H1 (cell line): ENCODE results near the gene GBA2.

Experiments
- EGR1 ChIP-seq: IDR thresholded peaks from 2 replicates; pipeline ENCODE4 v1.6.1; 2011; ENCODE audit warnings: low read depth, low read length, borderline replicate concordance
- EP300 ChIP-seq, 2 experiments: IDR thresholded peaks; 1 replicate in 1 of 2; 2 replicates in 1 of 2; pipeline ENCODE4 v1.6.1; 2011 to 2012; ENCODE audit warnings: low read depth in 2 of 2, low read length in 2 of 2, mild to moderate bottlenecking in 2 of 2, borderline replicate concordance in 1 of 2, inconsistent platforms in 1 of 2, moderate library complexity in 1 of 2
- JUN ChIP-seq: IDR thresholded peaks from 2 replicates; pipeline ENCODE4 v1.6.1; 2011; ENCODE audit warnings: low read depth, mild to moderate bottlenecking, improper control_type of control experiment, low read length
- POLR2AphosphoS5 ChIP-seq: IDR thresholded peaks from 2 replicates; pipeline ENCODE4 v1.6.1; 2011; ENCODE audit warnings: low read depth, low read length
- RAD21 ChIP-seq, 2 experiments: IDR thresholded peaks in 1 of 2; conservative IDR thresholded peaks in 1 of 2; 2 replicates each; pipeline ENCODE4 v1.6.1; 2011; ENCODE audit warnings: low read depth in 2 of 2, low read length in 2 of 2, improper control_type of control experiment in 1 of 2, inconsistent platforms in 1 of 2, mild to moderate bottlenecking in 1 of 2, moderate library complexity in 1 of 2
- SAP30 ChIP-seq: fragments of 300-600 bp; sonication (generic); IDR thresholded peaks from 2 replicates; pipeline ENCODE4 v1.7.1; 2012; ENCODE audit warnings: low read length, moderate library complexity, mild to moderate bottlenecking, inconsistent platforms; ENCODE audit not compliant: insufficient read depth, insufficient replicate concordance
- SIX5 ChIP-seq: IDR thresholded peaks from 2 replicates; pipeline ENCODE4 v1.6.1; 2011; ENCODE audit warnings: mild to moderate bottlenecking, low read depth, low read length
- TAF1 ChIP-seq: IDR thresholded peaks from 2 replicates; pipeline ENCODE4 v1.6.1; 2011; ENCODE audit warnings: mild to moderate bottlenecking, low read depth, low read length
- TCF12 ChIP-seq: IDR thresholded peaks from 2 replicates; pipeline ENCODE4 v1.6.1; 2011; ENCODE audit warnings: low read depth, mild to moderate bottlenecking, low read length
- TF ChIP-seq, protein P1 (sequence below): IDR thresholded peaks from 2 replicates; pipeline ENCODE4 v1.6.1; 2012; ENCODE audit warnings: inconsistent platforms
- TF ChIP-seq, protein P2 (sequence below), 3 experiments: IDR thresholded peaks; 1 replicate in 2 of 3; 2 replicates in 1 of 3; pipeline versions ENCODE4 v1.5.1 to v1.6.1; 2011; ENCODE audit warnings: low read length in 3 of 3, mild to moderate bottlenecking in 3 of 3, inconsistent platforms in 2 of 3, low read depth in 1 of 3, moderate library complexity in 1 of 3; ENCODE audit not compliant: insufficient read depth in 1 of 3; ENCODE audit errors: control extremely low read depth in 1 of 3

DNA sequence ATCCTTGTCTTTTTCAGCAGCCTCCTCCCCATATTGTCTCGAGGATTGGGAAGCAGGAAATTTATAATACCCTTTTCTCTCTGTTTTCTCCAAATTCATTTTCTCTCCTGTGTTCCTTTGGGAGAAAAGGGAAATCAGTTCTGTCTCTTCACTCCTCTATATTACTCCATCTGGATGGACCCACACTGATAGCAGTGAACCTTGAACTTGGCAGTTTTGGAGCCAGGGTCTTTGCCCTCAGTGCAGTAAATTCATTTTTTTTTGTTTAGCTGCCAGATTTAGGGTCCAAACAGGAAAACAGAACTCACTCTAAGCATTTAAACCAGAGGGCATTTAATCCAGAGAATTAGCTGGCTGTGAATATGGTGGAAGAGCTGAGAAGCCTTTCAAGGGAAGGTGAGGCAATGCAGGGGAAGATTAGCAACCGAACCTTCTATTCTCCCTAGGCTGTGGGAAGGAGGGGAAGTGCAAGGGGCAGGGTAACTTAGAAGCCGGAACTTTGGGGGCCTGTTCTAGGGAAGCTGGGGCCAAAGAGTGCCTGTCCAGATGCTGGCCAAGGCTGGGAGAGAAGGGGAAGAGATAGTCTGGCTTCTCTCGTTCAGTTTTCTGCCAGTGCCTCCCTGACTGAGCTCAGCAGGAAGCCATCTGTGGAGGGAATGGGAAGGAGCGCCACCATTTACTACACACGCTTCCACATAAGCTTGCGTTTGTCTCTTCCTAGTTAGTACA is 26.0 kb upstream of the GBA2 start:
- TF ChIP-seq RAD21 (IDR thresholded peaks at IDR 0.05 in 1 of 2, conservative IDR thresholded peaks at IDR 0.05 in 1 of 2; ENCODE audit: low read depth in 2 of 2, low read length in 2 of 2) (no peak), TAF1 (no peak), POLR2AphosphoS5 (no peak), SIX5 (no peak), SAP30 (no peak), EP300 (IDR thresholded peaks at IDR 0.05; ENCODE audit: borderline replicate concordance in 1 of 2, low read depth in 2 of 2, low read length in 2 of 2) (no peak), JUN (no peak), TCF12 (no peak), EGR1 (no peak)
- TF ChIP-seq, protein P1, sequence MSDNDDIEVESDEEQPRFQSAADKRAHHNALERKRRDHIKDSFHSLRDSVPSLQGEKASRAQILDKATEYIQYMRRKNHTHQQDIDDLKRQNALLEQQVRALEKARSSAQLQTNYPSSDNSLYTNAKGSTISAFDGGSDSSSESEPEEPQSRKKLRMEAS = no peak
- TF ChIP-seq, protein P2, sequence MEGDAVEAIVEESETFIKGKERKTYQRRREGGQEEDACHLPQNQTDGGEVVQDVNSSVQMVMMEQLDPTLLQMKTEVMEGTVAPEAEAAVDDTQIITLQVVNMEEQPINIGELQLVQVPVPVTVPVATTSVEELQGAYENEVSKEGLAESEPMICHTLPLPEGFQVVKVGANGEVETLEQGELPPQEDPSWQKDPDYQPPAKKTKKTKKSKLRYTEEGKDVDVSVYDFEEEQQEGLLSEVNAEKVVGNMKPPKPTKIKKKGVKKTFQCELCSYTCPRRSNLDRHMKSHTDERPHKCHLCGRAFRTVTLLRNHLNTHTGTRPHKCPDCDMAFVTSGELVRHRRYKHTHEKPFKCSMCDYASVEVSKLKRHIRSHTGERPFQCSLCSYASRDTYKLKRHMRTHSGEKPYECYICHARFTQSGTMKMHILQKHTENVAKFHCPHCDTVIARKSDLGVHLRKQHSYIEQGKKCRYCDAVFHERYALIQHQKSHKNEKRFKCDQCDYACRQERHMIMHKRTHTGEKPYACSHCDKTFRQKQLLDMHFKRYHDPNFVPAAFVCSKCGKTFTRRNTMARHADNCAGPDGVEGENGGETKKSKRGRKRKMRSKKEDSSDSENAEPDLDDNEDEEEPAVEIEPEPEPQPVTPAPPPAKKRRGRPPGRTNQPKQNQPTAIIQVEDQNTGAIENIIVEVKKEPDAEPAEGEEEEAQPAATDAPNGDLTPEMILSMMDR (IDR thresholded peaks at IDR 0.05; ENCODE audit: control extremely low read depth in 1 of 3, insufficient read depth in 1 of 3, low read depth in 1 of 3, low read length in 3 of 3) = no peak
